ENCODE measurements around the gene ZNF695.

The ZNF695 gene

DNA sequence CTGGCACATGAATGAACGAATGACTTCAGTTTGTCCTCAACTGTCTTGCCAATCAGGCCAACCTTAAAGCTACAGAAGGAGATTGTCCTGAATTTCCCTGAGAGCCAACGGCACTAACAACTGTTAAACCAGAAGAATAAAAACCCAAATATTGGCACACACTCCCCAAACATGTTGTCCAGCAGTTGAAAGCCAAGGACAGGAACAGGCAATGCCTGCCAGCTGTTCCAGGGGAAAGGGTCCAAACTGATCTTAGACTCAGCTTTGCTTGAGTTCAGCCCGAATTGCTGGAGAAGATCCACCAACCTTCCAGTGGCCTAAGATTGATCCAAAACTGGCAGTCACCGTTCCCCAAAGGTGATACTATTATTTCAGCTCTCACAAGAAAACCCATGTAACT, 53.7 kb downstream of the ZNF695 start:
- no peak for DNase-seq

DNA sequence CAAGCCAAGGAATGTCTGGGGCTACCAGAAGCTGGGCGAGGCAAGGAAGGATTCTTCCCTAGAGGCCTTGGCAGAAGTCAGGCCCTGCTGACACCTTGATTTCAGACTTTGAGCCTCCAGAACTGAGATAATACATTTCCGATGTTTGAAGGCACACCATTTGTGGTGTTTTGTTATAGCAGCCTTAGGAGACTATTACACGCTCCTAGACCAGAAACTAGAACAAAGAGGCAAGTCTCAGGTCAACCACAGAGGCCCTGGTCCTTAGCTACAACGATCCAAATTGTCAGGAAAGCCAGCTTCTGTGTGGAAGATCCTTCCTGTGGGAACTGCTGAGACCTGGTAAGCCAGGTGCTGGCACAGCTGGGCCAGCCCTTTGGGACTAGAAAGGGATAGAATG, 56.4 kb downstream of the ZNF695 start:
- DNase-seq: no peak

DNA sequence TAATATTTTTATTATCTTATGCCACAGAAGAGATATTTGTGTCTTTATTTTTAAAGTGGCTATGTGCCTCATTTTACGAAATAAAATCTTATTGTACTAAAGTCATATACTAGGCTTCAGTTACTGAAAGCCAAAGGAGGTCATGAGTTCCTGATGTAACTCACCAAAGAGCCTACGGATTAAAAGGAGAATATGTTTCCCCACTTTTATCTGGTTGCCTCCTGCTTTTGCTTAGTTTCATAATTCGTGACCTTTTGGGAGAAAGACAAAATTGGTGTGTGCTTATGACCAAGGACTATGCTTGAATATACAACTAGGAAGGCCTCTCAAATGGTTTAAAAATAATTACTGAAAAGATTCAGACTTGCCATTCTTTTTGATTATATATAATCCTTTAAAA, 57.9 kb downstream of the ZNF695 start:
- DNase-seq: no peak

DNA sequence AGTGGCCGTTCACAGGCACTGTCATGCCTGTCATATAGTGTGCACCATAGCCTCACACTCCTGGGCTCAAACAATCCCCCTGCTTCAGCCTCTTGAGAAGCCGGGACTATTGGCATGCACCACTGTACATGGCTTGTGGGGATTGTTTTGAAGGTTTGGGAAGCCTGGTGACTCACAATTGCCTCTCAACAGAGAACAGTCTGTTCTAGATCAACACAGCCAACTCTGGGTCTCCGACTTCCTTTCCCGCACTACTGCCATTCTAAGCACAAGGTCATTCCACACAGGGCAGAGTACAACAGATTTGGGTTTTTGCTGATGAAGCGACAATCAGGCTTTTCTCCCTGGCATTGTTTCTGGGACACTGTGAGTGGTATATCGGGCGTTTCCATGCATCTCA, 60.6 kb downstream of the ZNF695 start:
- no peak for DNase-seq

DNA sequence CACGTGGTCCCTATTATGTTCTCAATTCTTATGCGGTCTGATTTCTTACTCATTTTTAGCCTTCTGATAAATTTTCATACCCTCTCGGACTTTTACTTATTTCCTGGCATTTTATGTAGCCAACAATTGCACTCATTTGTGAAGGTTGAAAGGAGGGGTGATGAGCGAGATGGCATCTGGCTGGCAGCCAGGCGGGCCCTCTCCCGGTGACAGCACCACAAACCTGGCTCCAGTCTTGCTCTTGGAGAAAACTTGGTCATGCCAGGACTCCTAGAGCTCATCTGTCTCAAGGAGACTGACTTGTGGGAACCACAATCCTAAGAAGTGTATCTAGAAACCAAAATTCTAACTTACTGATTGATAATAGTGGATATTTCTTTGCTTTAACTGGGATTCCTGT, 61.5 kb downstream of the ZNF695 start:
- no peak for DNase-seq

All from NCI-H2029 (cell line).